ENCODE measurements around the gene BRAF.

BRAF gene

DNA sequence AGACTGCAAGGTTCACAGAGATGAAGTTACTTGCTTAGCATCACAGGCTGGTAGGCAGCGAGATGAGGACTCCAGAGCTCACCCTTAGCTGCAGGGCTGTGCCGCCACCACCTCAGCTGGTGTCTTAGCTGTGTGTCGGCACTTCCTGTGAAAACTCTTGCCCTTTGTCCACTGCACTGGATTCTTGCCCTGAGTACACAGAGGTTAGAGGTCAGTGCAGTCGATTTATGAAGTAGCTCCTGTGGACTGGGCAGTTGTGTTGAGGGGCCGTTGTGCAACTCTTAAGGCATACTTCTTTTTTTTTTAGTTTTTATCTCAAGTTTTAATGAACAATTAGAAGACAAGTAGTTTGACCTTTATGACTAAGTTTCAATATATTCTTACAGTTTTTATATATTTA, 217.6 kb downstream of the BRAF start:
- Histone ChIP-seq H3F3A (ENCODE audit: insufficient read depth, low read length) (no peaks in the 10 kb centered on the region), H3K4me2 (ENCODE audit: low read depth, low read length) (no peak overlapping the region), H3K4me3 (ENCODE audit: low read length) (no peak overlapping the region), H3K9ac (ENCODE audit: low read length) (no peak overlapping the region), H3K4me1 (ENCODE audit: low read length) (no peaks in the 10 kb centered on the region), H3K27ac (ENCODE audit: low read length) (no peak overlapping the region), H2AFZ (ENCODE audit: low read length) (no peak overlapping the region), H3K9me3 (replicated peaks; ENCODE audit: insufficient read depth, low read length) (no peaks in the 10 kb centered on the region), H4K20me1 (ENCODE audit: insufficient read depth, low read length) (no peaks in the 10 kb centered on the region; the same call in 1 of the 2 replicates), H3K9me2 (replicated peaks; ENCODE audit: insufficient read depth, low read length) (no peaks in the 10 kb centered on the region), H3K36me3 (replicated peaks; ENCODE audit: insufficient read depth, low read length) (peaks cover 6% of the 10 kb centered on the region), H3K79me2 (ENCODE audit: low read length) (peaks cover 20% of the 10 kb centered on the region), H3K27me3 (replicated peaks; ENCODE audit: insufficient read depth, low read length) (no peaks in the 10 kb centered on the region)
- TF ChIP-seq, protein P1, sequence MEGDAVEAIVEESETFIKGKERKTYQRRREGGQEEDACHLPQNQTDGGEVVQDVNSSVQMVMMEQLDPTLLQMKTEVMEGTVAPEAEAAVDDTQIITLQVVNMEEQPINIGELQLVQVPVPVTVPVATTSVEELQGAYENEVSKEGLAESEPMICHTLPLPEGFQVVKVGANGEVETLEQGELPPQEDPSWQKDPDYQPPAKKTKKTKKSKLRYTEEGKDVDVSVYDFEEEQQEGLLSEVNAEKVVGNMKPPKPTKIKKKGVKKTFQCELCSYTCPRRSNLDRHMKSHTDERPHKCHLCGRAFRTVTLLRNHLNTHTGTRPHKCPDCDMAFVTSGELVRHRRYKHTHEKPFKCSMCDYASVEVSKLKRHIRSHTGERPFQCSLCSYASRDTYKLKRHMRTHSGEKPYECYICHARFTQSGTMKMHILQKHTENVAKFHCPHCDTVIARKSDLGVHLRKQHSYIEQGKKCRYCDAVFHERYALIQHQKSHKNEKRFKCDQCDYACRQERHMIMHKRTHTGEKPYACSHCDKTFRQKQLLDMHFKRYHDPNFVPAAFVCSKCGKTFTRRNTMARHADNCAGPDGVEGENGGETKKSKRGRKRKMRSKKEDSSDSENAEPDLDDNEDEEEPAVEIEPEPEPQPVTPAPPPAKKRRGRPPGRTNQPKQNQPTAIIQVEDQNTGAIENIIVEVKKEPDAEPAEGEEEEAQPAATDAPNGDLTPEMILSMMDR (IDR thresholded peaks at IDR 0.05; ENCODE audit: low read length) = no peak
- TF ChIP-seq EZH2phosphoT487 (IDR thresholded peaks at IDR 0.05; ENCODE audit: low read length) (no peak), EZH2 (optimal IDR thresholded peaks at IDR 0.05; ENCODE audit: low read depth, low read length) (no peak)
- DNase-seq = no peak

DNA sequence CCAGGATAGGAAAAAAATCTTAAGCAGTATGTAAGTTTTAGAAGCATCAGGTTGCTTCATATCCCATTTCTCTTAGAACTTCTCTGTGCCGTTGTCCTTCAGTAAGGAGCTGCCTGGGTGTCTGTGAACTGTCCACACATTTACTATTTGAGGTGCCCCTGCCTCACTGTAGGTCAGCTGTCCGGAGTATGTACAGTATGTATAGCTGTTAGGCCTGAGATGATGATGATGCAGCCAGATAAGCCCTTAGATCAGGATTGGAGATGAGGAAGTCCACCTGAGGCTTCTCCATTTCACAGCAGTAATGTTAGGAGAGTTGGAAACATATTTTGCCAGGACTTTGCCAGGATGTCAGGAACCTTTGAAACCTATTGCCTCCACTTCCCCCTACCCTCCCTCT, 220.5 kb downstream of the BRAF start:
- Histone ChIP-seq H3K4me2 (ENCODE audit: low read depth, low read length) (no peak overlapping the region), H3K27ac (ENCODE audit: low read length) (no peak overlapping the region), H3K79me2 (ENCODE audit: low read length) (peaks cover 49% of the 10 kb centered on the region), H2AFZ (ENCODE audit: low read length) (no peak overlapping the region), H3K9ac (ENCODE audit: low read length) (no peak overlapping the region), H3K27me3 (replicated peaks; ENCODE audit: insufficient read depth, low read length) (no peaks in the 10 kb centered on the region), H3K9me3 (replicated peaks; ENCODE audit: insufficient read depth, low read length) (no peaks in the 10 kb centered on the region), H4K20me1 (ENCODE audit: insufficient read depth, low read length) (no peaks in the 10 kb centered on the region; the same call in 1 of the 2 replicates), H3K9me2 (replicated peaks; ENCODE audit: insufficient read depth, low read length) (no peaks in the 10 kb centered on the region), H3K36me3 (replicated peaks; ENCODE audit: insufficient read depth, low read length) (peaks cover 6% of the 10 kb centered on the region), H3K4me3 (ENCODE audit: low read length) (no peak overlapping the region), H3K4me1 (ENCODE audit: low read length) (no peaks in the 10 kb centered on the region), H3F3A (ENCODE audit: insufficient read depth, low read length) (no peaks in the 10 kb centered on the region)
- TF ChIP-seq EZH2phosphoT487 (IDR thresholded peaks at IDR 0.05; ENCODE audit: low read length) (no peak), EZH2 (optimal IDR thresholded peaks at IDR 0.05; ENCODE audit: low read depth, low read length) (no peak)
- TF ChIP-seq, protein P1 (IDR thresholded peaks at IDR 0.05; ENCODE audit: low read length) = no peak
- DNase-seq = no peak

DNA sequence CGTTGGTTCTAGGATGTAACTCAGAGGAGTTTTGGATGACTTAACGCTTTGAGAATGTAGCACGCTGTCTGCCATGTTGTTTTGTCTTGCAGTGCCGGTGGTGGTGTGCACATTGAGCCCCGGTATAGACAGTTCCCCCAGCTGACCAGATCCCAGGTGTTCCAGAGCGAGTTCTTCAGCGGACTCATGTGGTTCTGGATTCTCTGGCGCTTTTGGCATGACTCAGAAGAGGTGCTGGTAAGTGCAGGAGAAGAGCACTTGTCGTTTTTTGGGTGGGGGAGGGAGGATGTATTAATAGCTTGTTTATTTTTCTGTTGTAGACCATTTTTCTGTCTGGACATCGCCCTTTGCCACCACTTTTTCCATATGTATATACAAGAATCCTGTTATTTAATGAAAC, 222.0 kb downstream of the BRAF start:
- no peaks in the 10 kb centered on the region for H3K27me3 ChIP-seq (replicated peaks; ENCODE audit: insufficient read depth, low read length)
- H4K20me1 ChIP-seq (ENCODE audit: insufficient read depth, low read length) = no peaks in the 10 kb centered on the region; the same call in 1 of the 2 replicates
- no peaks in the 10 kb centered on the region for H3F3A ChIP-seq (ENCODE audit: insufficient read depth, low read length)
- no peak for DNase-seq
- H2AFZ ChIP-seq (ENCODE audit: low read length) = no peak overlapping the region
- TF ChIP-seq, protein P1 (IDR thresholded peaks at IDR 0.05; ENCODE audit: low read length) = no peak
- no peak for TF ChIP-seq EZH2 (optimal IDR thresholded peaks at IDR 0.05; ENCODE audit: low read depth, low read length)
- TF ChIP-seq EZH2phosphoT487 (IDR thresholded peaks at IDR 0.05; ENCODE audit: low read length) = no peak
- H3K4me2 ChIP-seq (ENCODE audit: low read depth, low read length) = no peak overlapping the region
- no peak overlapping the region for H3K27ac ChIP-seq (ENCODE audit: low read length)
- H3K36me3 ChIP-seq (replicated peaks; ENCODE audit: insufficient read depth, low read length) = peaks cover 6% of the 10 kb centered on the region
- no peaks in the 10 kb centered on the region for H3K9me3 ChIP-seq (replicated peaks; ENCODE audit: insufficient read depth, low read length)
- H3K4me3 ChIP-seq (ENCODE audit: low read length) = no peak overlapping the region
- no peaks in the 10 kb centered on the region for H3K9me2 ChIP-seq (replicated peaks; ENCODE audit: insufficient read depth, low read length)
- H3K4me1 ChIP-seq (ENCODE audit: low read length) = peaks cover 4% of the 10 kb centered on the region; the same call in 1 of the 2 replicates
- H3K79me2 ChIP-seq (ENCODE audit: low read length) = peaks cover 64% of the 10 kb centered on the region
- no peak overlapping the region for H3K9ac ChIP-seq (ENCODE audit: low read length)

All from MM.1S (cell line).